HG02642 (cell line): ENCODE results near the gene EFHD1.

Experiments
- ATAC-seq: cut with Tn5 transposase; IDR thresholded peaks from one replicate; pipeline ENCODE4 v1.9.1; 2021; ENCODE audit warnings: mild to moderate bottlenecking; ENCODE audit not compliant: unreplicated experiment, poor library complexity

EFHD1 gene

GRCh38 chr2:232633413-232634205, at the start of gene EFHD1:
Gene EFHD1, plus strand, starts transcription at chr2:232633604. Its CDS starts 101 bp downstream, at chr2:232633705.
- peak; percentile 52 for ATAC-seq

- no peak for ATAC-seq
These were observed 49.2 kb upstream of the EFHD1 start for GRCh38 chr2:232584238-232584637.

- no peak for ATAC-seq
These were observed 46.4 kb upstream of the EFHD1 start for GRCh38 chr2:232586943-232587505.

GRCh38 chr2:232587512-232587911, 45.9 kb upstream of the EFHD1 start:
- ATAC-seq: no peak

GRCh38 chr2:232588031-232588430, 45.4 kb upstream of the EFHD1 start:
- ATAC-seq: no peak

GRCh38 chr2:232588680-232589585, 44.5 kb upstream of the EFHD1 start:
- ATAC-seq: no peak

- ATAC-seq: no peak
These were observed 40.5 kb upstream of the EFHD1 start for GRCh38 chr2:232592772-232593395.

- no peak for ATAC-seq
These were observed 39.4 kb upstream of the EFHD1 start for GRCh38 chr2:232593982-232594381.

- ATAC-seq: no peak
These were observed 35.9 kb upstream of the EFHD1 start for GRCh38 chr2:232597362-232598079.

GRCh38 chr2:232598293-232598692, 35.1 kb upstream of the EFHD1 start:
- no peak for ATAC-seq

GRCh38 chr2:232600053-232600773, 33.2 kb upstream of the EFHD1 start:
- no peak for ATAC-seq

GRCh38 chr2:232603283-232603682, 30.1 kb upstream of the EFHD1 start:
- ATAC-seq: no peak

- ATAC-seq: no peak
These were observed 28.9 kb upstream of the EFHD1 start for GRCh38 chr2:232604535-232604934.

GRCh38 chr2:232607011-232607410, 26.4 kb upstream of the EFHD1 start:
- ATAC-seq: no peak

GRCh38 chr2:232609607-232610006, 23.8 kb upstream of the EFHD1 start:
- ATAC-seq: no peak

GRCh38 chr2:232610081-232610480, 23.3 kb upstream of the EFHD1 start:
- no peak for ATAC-seq

GRCh38 chr2:232611061-232611460, 22.3 kb upstream of the EFHD1 start:
- no peak for ATAC-seq

- no peak for ATAC-seq
These were observed 21.7 kb upstream of the EFHD1 start for GRCh38 chr2:232611559-232612218.
